ENCODE measurements around the gene CCDC18.
"Not testable (repeated sequence)": the region's sequence is repeated elsewhere in the genome, so short reads cannot be mapped to it uniquely, and the experiment has no call there.

The CCDC18 gene

DNA sequence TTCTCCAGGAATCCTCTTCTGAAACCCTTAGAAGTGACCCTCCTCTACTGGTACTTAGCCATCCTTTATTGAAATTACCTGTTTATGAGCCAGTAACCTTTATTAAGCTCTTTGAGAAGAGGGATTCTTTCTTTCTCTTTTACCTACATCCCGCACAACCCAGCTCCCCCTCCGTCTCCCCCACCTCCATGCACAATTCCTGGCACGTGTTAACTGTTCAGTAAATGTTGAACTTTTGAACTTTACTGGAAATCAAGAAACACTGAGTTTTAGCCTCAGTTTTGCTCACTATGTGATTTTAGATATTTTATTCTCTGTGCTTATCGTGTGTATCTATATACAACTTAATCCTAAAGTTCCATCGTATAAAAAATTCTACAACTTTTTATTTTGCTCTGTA lies 2.1 kb upstream of the CCDC18 start:
- no peak for DNase-seq

GRCh38 chr1:93179886-93180722 lies 420 bp upstream of the CCDC18 start, which contains the start of gene TMED5:
Gene TMED5, minus strand, starts transcription at chr1:93180413. Its CDS starts 171 bp downstream, at chr1:93180242.
- DNase-seq = peak; percentile 91 to 95

GRCh38 chr1:93186667-93187066 lies 6.1 kb downstream of the CCDC18 start:
- peak in 1 of 2 donors; percentile 74 for DNase-seq

DNA sequence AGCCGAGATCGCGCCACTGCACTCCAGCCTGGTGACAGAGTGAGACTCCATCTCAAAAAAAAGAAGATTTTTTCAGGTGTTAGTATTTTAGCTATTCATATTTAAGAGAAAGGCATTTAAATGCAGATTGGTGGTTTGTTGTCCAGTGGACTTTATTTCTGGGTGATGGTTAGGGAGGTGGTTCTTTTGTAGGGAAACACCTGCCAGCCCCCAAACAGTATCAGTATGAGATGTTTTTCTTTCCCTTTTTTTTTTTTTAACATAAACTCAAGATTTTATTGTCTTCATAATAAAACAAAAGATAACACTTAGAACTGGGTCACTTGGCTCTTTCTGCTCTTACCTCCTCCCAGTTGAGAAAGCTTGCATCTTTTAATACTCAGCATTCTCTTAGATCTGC lies 9.9 kb downstream of the CCDC18 start:
- DNase-seq = no peak

DNA sequence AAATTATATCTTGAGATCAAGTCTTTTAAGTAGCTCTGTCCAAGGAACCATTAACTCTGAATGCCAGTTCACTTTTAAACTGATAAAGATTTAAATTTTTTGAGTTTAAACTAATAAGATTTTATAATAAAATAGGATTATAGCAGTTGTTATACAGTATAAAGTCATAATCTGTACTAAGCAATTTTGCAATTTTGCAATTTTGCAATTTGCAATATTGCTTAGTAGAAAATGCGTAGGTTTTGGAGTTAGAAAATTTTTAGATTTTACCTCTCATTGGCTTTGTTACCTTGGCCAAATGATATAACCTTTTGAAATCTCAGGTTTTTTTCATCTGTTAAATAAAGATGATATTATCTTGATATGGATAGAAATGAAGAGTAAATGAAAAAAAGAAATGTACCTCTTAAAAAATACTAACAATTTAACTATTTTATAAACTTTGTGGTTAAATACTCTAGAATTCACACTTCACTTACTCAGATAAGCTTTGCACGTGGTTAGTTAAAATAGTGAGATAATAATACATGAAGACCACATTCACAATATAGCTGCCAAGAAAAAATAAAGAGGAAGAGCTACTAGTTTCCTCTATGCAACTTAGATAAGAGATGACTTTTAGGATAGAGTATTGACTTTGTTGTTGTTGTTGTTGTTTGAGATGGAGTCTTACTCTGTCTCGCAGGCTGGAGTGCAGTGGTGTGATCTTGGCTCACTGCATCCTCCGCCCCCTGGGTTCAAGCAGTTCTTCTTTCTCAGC lies 13.9 kb downstream of the CCDC18 start:
- DNase-seq = no peak

GRCh38 chr1:93196591-93196990 lies 16.1 kb downstream of the CCDC18 start:
- DNase-seq = no peak

DNA sequence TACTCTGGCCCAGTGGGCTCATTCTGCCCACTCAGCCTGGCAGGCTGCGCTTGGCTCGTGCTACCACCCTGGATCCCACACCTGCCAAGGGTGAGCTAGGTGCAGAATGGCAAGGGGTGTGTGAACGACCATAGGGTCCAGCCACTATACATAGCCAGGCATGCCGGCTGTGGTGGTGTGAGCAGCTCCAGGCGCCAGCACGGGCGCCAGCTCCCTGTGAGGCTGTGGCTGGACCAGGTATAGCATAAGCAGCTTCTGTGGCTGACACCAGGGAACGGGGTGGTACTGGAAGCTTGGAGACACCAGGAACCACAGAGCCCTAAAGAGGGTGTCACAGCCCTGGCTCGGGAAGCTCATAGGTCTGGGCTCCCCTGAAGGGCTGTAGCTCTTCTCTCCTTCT lies 18.6 kb downstream of the CCDC18 start:
- no peak for DNase-seq

GRCh38 chr1:93200086-93200620 lies 19.6 kb downstream of the CCDC18 start:
- DNase-seq = no peak

- no peak for DNase-seq
Observed at GRCh38 chr1:93200714-93201113, 20.2 kb downstream of the CCDC18 start.

- no peak for DNase-seq
Observed at GRCh38 chr1:93205892-93206566, 25.5 kb downstream of the CCDC18 start.

- no peak for DNase-seq
Observed at GRCh38 chr1:93206567-93206954, 26.0 kb downstream of the CCDC18 start.

GRCh38 chr1:93207211-93207610 lies 26.7 kb downstream of the CCDC18 start:
- no peak for DNase-seq

GRCh38 chr1:93215322-93215721 lies 34.8 kb downstream of the CCDC18 start:
- no peak for DNase-seq

- DNase-seq = no peak
Observed at GRCh38 chr1:93219443-93219842, 38.9 kb downstream of the CCDC18 start.

- DNase-seq = not testable (repeated sequence)
Observed at GRCh38 chr1:93220716-93221115, 40.2 kb downstream of the CCDC18 start.

- no peak for DNase-seq
Observed at GRCh38 chr1:93221913-93222312, 41.4 kb downstream of the CCDC18 start.

GRCh38 chr1:93223023-93223675 lies 42.6 kb downstream of the CCDC18 start:
- no peak for DNase-seq

DNA sequence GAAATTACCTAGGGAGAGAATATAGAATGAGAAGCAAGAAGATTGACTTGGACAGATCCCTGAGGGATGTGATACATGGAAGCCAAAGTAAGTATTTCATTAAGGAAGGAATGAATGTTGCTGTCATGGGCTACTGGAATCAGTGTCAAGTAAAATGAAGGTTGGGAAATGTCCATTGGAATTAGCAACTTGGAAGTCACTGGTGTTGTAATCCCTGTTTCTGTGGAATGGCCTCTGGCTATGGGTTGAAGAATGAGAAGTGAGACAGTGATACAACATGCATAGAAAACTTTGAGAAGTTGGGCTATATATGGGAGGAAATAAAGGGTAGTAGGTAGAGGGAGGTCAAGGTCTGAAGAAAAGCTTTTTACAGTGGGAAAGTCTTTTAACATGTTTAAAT lies 54.7 kb downstream of the CCDC18 start:
- no peak for DNase-seq

DNA sequence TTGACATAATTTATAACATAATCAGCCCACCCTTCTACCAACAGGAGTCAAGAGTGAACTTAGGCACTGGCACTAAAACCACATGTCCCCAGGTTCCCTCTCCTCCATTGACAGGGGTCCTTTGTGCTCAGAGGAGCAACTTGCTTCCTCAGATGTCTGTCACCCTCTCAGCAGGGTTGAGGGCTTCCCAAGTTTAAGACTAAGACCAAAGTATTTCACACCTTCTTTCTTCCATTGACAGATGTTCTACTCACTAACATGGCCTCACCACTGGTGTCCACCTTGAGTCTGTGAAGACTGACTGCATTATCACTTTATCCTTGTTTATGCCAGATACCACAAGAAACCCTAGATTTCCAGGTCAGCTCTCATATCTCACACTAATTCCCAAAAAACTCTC lies 56.5 kb downstream of the CCDC18 start:
- no peak for DNase-seq

GRCh38 chr1:93238425-93238824 lies 57.9 kb downstream of the CCDC18 start:
- DNase-seq = no peak

- DNase-seq = no peak
Observed at GRCh38 chr1:93239863-93240262, 59.3 kb downstream of the CCDC18 start.

GRCh38 chr1:93243233-93243632 lies 62.7 kb downstream of the CCDC18 start:
- DNase-seq = not testable (repeated sequence)
